Measurements from ENCODE around the gene RPL19.

Gene RPL19

GRCh38 chr17:39173526-39174274 lies 26.4 kb upstream of the RPL19 start:
- no peak for DNase-seq

- peak; percentile 77 for DNase-seq
These were observed 25.0 kb upstream of the RPL19 start for GRCh38 chr17:39174920-39175694.

- no peak for DNase-seq
These were observed 24.4 kb upstream of the RPL19 start for GRCh38 chr17:39175695-39176093.

- DNase-seq = no peak
These were observed 22.8 kb upstream of the RPL19 start for GRCh38 chr17:39177256-39177655.

GRCh38 chr17:39178536-39178935 lies 21.5 kb upstream of the RPL19 start:
- DNase-seq = no peak

GRCh38 chr17:39181303-39181702 lies 18.8 kb upstream of the RPL19 start:
- no peak for DNase-seq

GRCh38 chr17:39183045-39183444 lies 17.0 kb upstream of the RPL19 start:
- no peak for DNase-seq

GRCh38 chr17:39183720-39184119 lies 16.4 kb upstream of the RPL19 start:
- no peak for DNase-seq

- no peak for DNase-seq
These were observed 13.5 kb upstream of the RPL19 start for GRCh38 chr17:39186481-39187002.

GRCh38 chr17:39187152-39187830 lies 12.8 kb upstream of the RPL19 start:
- DNase-seq = no peak

GRCh38 chr17:39191750-39192510 lies 8.2 kb upstream of the RPL19 start:
- DNase-seq = no peak

- no peak for DNase-seq
These were observed 7.2 kb upstream of the RPL19 start for GRCh38 chr17:39192901-39193300.

- DNase-seq = no peak
These were observed 6.7 kb upstream of the RPL19 start for GRCh38 chr17:39193346-39193745.

GRCh38 chr17:39194089-39194984 lies 5.7 kb upstream of the RPL19 start:
- DNase-seq = no peak

- no peak for DNase-seq
These were observed 5.0 kb upstream of the RPL19 start for GRCh38 chr17:39194985-39195524.

- DNase-seq = no peak
These were observed 4.4 kb upstream of the RPL19 start for GRCh38 chr17:39195568-39196160.

GRCh38 chr17:39196241-39196807 lies 3.8 kb upstream of the RPL19 start:
- no peak for DNase-seq

GRCh38 chr17:39196808-39197291 lies 3.2 kb upstream of the RPL19 start:
- no peak for DNase-seq

- peak; percentile 67 for DNase-seq
These were observed 2.5 kb upstream of the RPL19 start, which contains the start of gene CACNB1 for GRCh38 chr17:39197380-39198185. Gene CACNB1, minus strand, starts transcription at chr17:39197669. Its CDS starts 174 bp downstream, at chr17:39197495.
